ENCODE measurements around the gene PIAS4.

DNA sequence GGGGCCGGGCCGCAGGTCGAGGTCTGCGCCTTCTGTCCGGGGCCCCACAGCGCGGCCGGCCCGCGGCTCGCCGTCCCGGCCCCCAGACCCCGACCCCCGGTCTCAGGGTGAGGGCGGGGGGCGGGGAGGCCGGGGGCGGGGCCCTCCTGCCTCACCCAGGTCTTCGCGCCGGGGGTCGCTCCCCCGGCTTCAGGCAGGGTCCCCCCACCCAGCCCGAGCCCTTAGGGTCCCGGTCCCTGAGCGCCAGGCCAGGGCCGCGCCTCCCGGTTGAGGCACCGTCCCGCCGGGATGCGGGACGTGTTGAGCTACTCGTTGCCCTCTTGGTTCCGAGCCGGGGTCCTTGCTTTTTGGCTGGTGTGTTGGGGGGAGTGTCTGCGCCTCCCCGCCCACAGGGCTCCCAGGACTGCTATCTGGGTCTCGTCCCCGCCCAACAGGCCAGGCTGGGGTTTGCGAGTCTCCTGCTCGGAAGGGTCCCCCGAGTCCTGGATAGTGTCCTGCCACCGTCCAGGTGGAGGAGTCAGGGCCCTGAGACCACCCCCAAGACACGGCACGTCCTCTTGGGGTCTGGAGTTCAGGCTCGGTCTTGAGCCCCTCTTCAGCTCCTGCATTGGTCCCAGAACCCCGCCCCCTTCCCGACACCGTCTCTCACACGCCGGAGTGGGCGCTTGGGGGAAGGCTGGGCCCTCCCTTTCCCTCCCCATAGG lies 452 bp downstream of the PIAS4 start:
- TF ChIP-seq YY1 (IDR thresholded peaks at IDR 0.05; ENCODE audit: insufficient read depth, insufficient read length) (no peak), ZNF274 (IDR thresholded peaks at IDR 0.05; ENCODE audit: low read depth, low read length) (no peak), SUZ12 (IDR thresholded peaks at IDR 0.05; ENCODE audit: extremely low read depth, insufficient read depth, insufficient read length) (no peak)

Measured in NT2/D1 (cell line).